Peyer's patch (tissue), 4 donors: ENCODE data around the gene LRCH3. TPM values are rescaled to one million over a fixed set of nuclear protein-coding genes. Genes with fewer than 3 reads are reported as not detected.

Source experiments
- DNase-seq, 3 donors: peaks; one replicate each; pipeline ENCODE4 v3.0.0-alpha.2; 2017 to 2019
- H3K27ac ChIP-seq, 4 donors: fragments of 200-600 bp; sonication (generic); one replicate each; pipeline ENCODE4 v1.5.1; 2016 to 2019
- H3K27me3 ChIP-seq, 2 donors: fragments of 200-600 bp; sonication (generic); one replicate each; pipeline ENCODE4 v1.5.1; 2019
- H3K36me3 ChIP-seq, 3 donors: fragments of 200-600 bp; sonication (generic); one replicate each; pipeline ENCODE4 v1.5.1; 2016 to 2019
- H3K4me1 ChIP-seq, 4 donors: fragments of 200-600 bp; sonication (generic); one replicate each; pipeline ENCODE4 v1.5.1; 2016 to 2019
- H3K4me3 ChIP-seq, 4 donors: fragments of 200-600 bp; sonication (generic); 1 replicate in 3 of 4; 2 replicates in 1 of 4; pipeline ENCODE4 v1.5.1; 2016 to 2019; ENCODE audit warnings: mild to moderate bottlenecking in 1 of 4
- H3K9me3 ChIP-seq, 4 donors: fragments of 200-600 bp; sonication (generic); one replicate each; pipeline ENCODE4 v1.5.1; 2016 to 2019; ENCODE audit warnings: mild to moderate bottlenecking in 1 of 4
- CTCF ChIP-seq, 6 experiments: fragments of 450-650 bp in 4 of 6; fragments of 200-600 bp in 2 of 6; sonication (generic) in 1 of 6; IDR thresholded peaks; one replicate each; pipeline ENCODE4 v1.5.1; 2017 to 2019; ENCODE audit warnings: antibody characterized with exemption in 6 of 6, mild to moderate bottlenecking in 3 of 6, moderate library complexity in 1 of 6
- POLR2A ChIP-seq, 2 donors: fragments of 450-650 bp; IDR thresholded peaks; one replicate each; pipeline ENCODE4 v1.5.1; 2017; ENCODE audit warnings: antibody characterized with exemption in 2 of 2, mild to moderate bottlenecking in 2 of 2, moderate library complexity in 2 of 2
- total RNA-seq, 4 donors: library from RNA; depleted of rRNA; stranded (reverse); fragments of >200 nt; gene quantifications; one replicate each; pipeline ENCODE4 v1.1.0, GENCODE V29; 2016

The LRCH3 gene
- total RNA-seq, 4 donors from 2014 or later, result 31.2 to 90.0 (median 41.7) TPM

- peaks cover 0 to 7% (median 2%) of the 10 kb centered on the region in 4 donors for H3K4me1 ChIP-seq
- no peaks in the 10 kb centered on the region for H3K27me3 ChIP-seq
- TF ChIP-seq CTCF (IDR thresholded peaks at IDR 0.05) (no peak), POLR2A (IDR thresholded peaks at IDR 0.05) (no peak)
- DNase-seq, result no peak
- H3K36me3 ChIP-seq, result no peaks in the 10 kb centered on the region
- no peak overlapping the region for H3K27ac ChIP-seq
- H3K4me3 ChIP-seq, result no peak overlapping the region
- no peaks in the 10 kb centered on the region for H3K9me3 ChIP-seq
Measured at GRCh38 chr3:197794115-197794514, 3.1 kb downstream of the LRCH3 start.

GRCh38 chr3:197795200-197795599 lies 4.1 kb downstream of the LRCH3 start:
- Histone ChIP-seq H3K9me3 (no peaks in the 10 kb centered on the region), H3K4me3 (no peak overlapping the region), H3K27me3 (no peaks in the 10 kb centered on the region), H3K36me3 (no peaks in the 10 kb centered on the region), H3K27ac (no peak overlapping the region), H3K4me1 (peaks cover 0 to 7% (median 2%) of the 10 kb centered on the region in 4 donors)
- TF ChIP-seq CTCF (IDR thresholded peaks at IDR 0.05) (no peak), POLR2A (IDR thresholded peaks at IDR 0.05) (no peak)
- DNase-seq, result no peak

- no peaks in the 10 kb centered on the region for H3K9me3 ChIP-seq
- no peak overlapping the region for H3K27ac ChIP-seq
- no peak overlapping the region for H3K4me3 ChIP-seq
- H3K36me3 ChIP-seq, result no peaks in the 10 kb centered on the region
- no peak for TF ChIP-seq POLR2A (IDR thresholded peaks at IDR 0.05)
- TF ChIP-seq CTCF (IDR thresholded peaks at IDR 0.05), result no peak
- H3K4me1 ChIP-seq, result peaks cover 0 to 7% (median 2%) of the 10 kb centered on the region in 4 donors
- DNase-seq, result no peak
- H3K27me3 ChIP-seq, result no peaks in the 10 kb centered on the region
Measured at GRCh38 chr3:197796087-197796486, 5.0 kb downstream of the LRCH3 start.

GRCh38 chr3:197798863-197799262 lies 7.8 kb downstream of the LRCH3 start:
- H3K9me3 ChIP-seq, result no peaks in the 10 kb centered on the region
- no peaks in the 10 kb centered on the region for H3K36me3 ChIP-seq
- H3K27ac ChIP-seq, result no peak overlapping the region
- H3K27me3 ChIP-seq, result no peaks in the 10 kb centered on the region
- H3K4me3 ChIP-seq, result no peak overlapping the region
- TF ChIP-seq CTCF (IDR thresholded peaks at IDR 0.05), result no peak
- no peak for TF ChIP-seq POLR2A (IDR thresholded peaks at IDR 0.05)
- peaks cover 0 to 8% (median 3%) of the 10 kb centered on the region in 4 donors for H3K4me1 ChIP-seq
- DNase-seq, result no peak

- H3K4me1 ChIP-seq, result peaks cover 0 to 8% (median 3%) of the 10 kb centered on the region in 4 donors
Measured at GRCh38 chr3:197800379-197800778, 9.3 kb downstream of the LRCH3 start.

More at GRCh38 chr3:197800379-197800778, 9.3 kb downstream of the LRCH3 start:
- Histone ChIP-seq H3K4me3 (no peak overlapping the region), H3K9me3 (no peaks in the 10 kb centered on the region), H3K36me3 (no peaks in the 10 kb centered on the region), H3K27ac (no peak overlapping the region), H3K27me3 (no peaks in the 10 kb centered on the region)
- DNase-seq, result no peak
- no peak for TF ChIP-seq CTCF (IDR thresholded peaks at IDR 0.05)
- no peak for TF ChIP-seq POLR2A (IDR thresholded peaks at IDR 0.05)
